Spleen (tissue), 7 donors: ENCODE measurements around the gene MPND.

Experiments used
- POLR2A ChIP-seq, 3 donors: fragments of 450-650 bp; IDR thresholded peaks; one replicate each; pipeline ENCODE4 v1.5.1; 2017; ENCODE audit warnings: antibody characterized with exemption in 3 of 3, mild to moderate bottlenecking in 1 of 3
- POLR2AphosphoS5 ChIP-seq, 3 donors: sonication (generic); formaldehyde crosslinking; IDR thresholded peaks; one replicate each; pipeline ENCODE4 v1.5.1; 2017; ENCODE audit warnings: antibody characterized with exemption in 3 of 3
- TF ChIP-seq, protein P1 (sequence below), 11 experiments: fragments of 200-600 bp in 7 of 11; fragments of 450-650 bp in 4 of 11; sonication (generic) in 4 of 11; IDR thresholded peaks in 8 of 11; conservative IDR thresholded peaks in 3 of 11; 1 replicate in 7 of 11; 2 replicates in 4 of 11; pipeline versions ENCODE4 v1.4.0 to v1.8.0; 2016 to 2021; ENCODE audit warnings: antibody characterized with exemption in 11 of 11, inconsistent platforms in 4 of 11, mild to moderate bottlenecking in 1 of 11
- donor health status: DM: no; HTN: no; CAD: no; lungs with moderate emphysema.
- donor health status: DM: no; HTN: no; CAD: no.
- donor health status: DM: no; HTN: no; CAD: no.

DNA sequence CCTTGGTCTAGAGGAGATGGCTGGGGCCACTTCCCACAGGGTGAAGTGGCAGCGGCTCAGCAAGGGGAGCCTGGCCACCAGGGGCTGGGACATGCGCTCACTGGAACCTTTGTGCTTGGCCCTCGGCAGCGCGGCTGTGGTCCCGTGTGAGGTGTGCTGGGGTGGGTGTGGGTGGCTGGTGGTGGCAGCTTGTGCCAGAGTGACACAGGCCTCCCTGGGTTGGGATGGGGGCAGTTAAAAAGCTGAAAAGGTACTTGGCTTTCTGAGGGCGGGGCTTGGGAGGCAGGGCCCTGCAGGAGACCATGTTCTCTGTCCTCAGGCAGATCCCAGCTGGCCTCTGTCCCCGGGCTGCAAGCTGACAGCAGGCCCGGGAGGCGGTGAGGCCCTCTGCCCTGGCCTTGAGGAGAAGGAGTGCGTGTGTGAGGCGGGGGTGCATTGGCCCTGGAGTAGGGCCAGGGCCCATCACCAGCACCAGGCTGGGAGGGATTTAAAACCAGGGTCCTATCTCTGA lies 17.3 kb downstream of the MPND start:
- TF ChIP-seq POLR2AphosphoS5 (IDR thresholded peaks at IDR 0.05) (peak in 1 of 3 donors; percentile 51), POLR2A (IDR thresholded peaks at IDR 0.05) (no peak)
- TF ChIP-seq, protein P1, sequence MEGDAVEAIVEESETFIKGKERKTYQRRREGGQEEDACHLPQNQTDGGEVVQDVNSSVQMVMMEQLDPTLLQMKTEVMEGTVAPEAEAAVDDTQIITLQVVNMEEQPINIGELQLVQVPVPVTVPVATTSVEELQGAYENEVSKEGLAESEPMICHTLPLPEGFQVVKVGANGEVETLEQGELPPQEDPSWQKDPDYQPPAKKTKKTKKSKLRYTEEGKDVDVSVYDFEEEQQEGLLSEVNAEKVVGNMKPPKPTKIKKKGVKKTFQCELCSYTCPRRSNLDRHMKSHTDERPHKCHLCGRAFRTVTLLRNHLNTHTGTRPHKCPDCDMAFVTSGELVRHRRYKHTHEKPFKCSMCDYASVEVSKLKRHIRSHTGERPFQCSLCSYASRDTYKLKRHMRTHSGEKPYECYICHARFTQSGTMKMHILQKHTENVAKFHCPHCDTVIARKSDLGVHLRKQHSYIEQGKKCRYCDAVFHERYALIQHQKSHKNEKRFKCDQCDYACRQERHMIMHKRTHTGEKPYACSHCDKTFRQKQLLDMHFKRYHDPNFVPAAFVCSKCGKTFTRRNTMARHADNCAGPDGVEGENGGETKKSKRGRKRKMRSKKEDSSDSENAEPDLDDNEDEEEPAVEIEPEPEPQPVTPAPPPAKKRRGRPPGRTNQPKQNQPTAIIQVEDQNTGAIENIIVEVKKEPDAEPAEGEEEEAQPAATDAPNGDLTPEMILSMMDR (IDR thresholded peaks at IDR 0.05 in 8 of 11, conservative IDR thresholded peaks at IDR 0.05 in 3 of 11), result no peak
